Skeletal muscle tissue (tissue), 4 donors: ENCODE measurements around the gene RAB20. TPM values are rescaled to one million over a fixed set of nuclear protein-coding genes. Genes with fewer than 3 reads are reported as not detected.
A peak's percentile ranks its signal among the peaks of the same experiment; 100 is the strongest.

Source experiments
- H3K27ac ChIP-seq: one replicate; pipeline ENCODE4 v1.7.0; 2013; ENCODE audit warnings: mild to moderate bottlenecking, low read depth, low read length, inconsistent platforms
- H3K27me3 ChIP-seq, 3 donors: one replicate each; pipeline ENCODE4 v1.7.0; 2013; ENCODE audit warnings: low read length in 3 of 3; ENCODE audit not compliant: control insufficient read depth in 3 of 3, insufficient read depth in 3 of 3
- H3K36me3 ChIP-seq, 3 donors: one replicate each; pipeline ENCODE4 v1.7.0; 2013; ENCODE audit warnings: low read length in 3 of 3; ENCODE audit not compliant: control insufficient read depth in 3 of 3, insufficient read depth in 3 of 3
- H3K4me1 ChIP-seq, 3 donors: one replicate each; pipeline ENCODE4 v1.7.0; 2013; ENCODE audit warnings: low read length in 3 of 3, mild to moderate bottlenecking in 3 of 3; ENCODE audit not compliant: control insufficient read depth in 3 of 3, insufficient read depth in 3 of 3
- H3K4me3 ChIP-seq, 3 donors: one replicate each; pipeline ENCODE4 v1.7.0; 2013; ENCODE audit warnings: low read length in 3 of 3
- H3K9ac ChIP-seq, 3 donors: one replicate each; pipeline ENCODE4 v1.7.0; 2013; ENCODE audit warnings: low read length in 3 of 3, mild to moderate bottlenecking in 3 of 3, moderate library complexity in 2 of 3, low read depth in 1 of 3
- H3K9me3 ChIP-seq, 3 donors: one replicate each; pipeline ENCODE4 v1.7.0; 2013; ENCODE audit warnings: low read length in 3 of 3; ENCODE audit not compliant: control insufficient read depth in 3 of 3
- total RNA-seq: library from RNA; depleted of rRNA; stranded (reverse); fragments of >200 nt; gene quantifications from one replicate; pipeline ENCODE4 v1.2.3, GENCODE V29; 2014
- donor health status: Osteomylitis.

RAB20 gene
- total RNA-seq, 1 donor from 2014 or later: 7.3 TPM

GRCh38 chr13:110506396-110506795 is 55.1 kb downstream of the RAB20 start:
- peak overlapping the region in 1 of 3 donors; percentile 66 for H3K9ac ChIP-seq
- H3K9me3 ChIP-seq: no peaks in the 10 kb centered on the region
- H3K36me3 ChIP-seq: peaks cover 2 to 45% (median 32%) of the 10 kb centered on the region in 3 donors
- no peak overlapping the region for H3K4me3 ChIP-seq
- no peak overlapping the region for H3K27ac ChIP-seq
- peaks cover 18 to 40% (median 26%) of the 10 kb centered on the region in 3 donors for H3K4me1 ChIP-seq
- H3K27me3 ChIP-seq: no peaks in the 10 kb centered on the region

GRCh38 chr13:110505594-110505993 is 55.9 kb downstream of the RAB20 start:
- H3K4me1 ChIP-seq: peaks cover 18 to 39% (median 26%) of the 10 kb centered on the region in 3 donors
- no peaks in the 10 kb centered on the region for H3K27me3 ChIP-seq
- no peak overlapping the region for H3K9ac ChIP-seq
- peaks cover 2 to 48% (median 37%) of the 10 kb centered on the region in 3 donors for H3K36me3 ChIP-seq
- H3K27ac ChIP-seq: no peak overlapping the region
- H3K9me3 ChIP-seq: peaks cover 0 to 2% (median 0%) of the 10 kb centered on the region in 3 donors
- H3K4me3 ChIP-seq: no peak overlapping the region

- Histone ChIP-seq H3K9me3 (peaks cover 0 to 4% (median 0%) of the 10 kb centered on the region in 3 donors), H3K9ac (no peak overlapping the region), H3K27ac (no peak overlapping the region), H3K4me3 (no peak overlapping the region), H3K4me1 (peaks cover 11 to 28% (median 18%) of the 10 kb centered on the region in 3 donors), H3K27me3 (no peaks in the 10 kb centered on the region), H3K36me3 (peaks cover 0 to 38% (median 31%) of the 10 kb centered on the region in 3 donors)
These were observed 57.5 kb downstream of the RAB20 start for GRCh38 chr13:110503979-110504499.

DNA sequence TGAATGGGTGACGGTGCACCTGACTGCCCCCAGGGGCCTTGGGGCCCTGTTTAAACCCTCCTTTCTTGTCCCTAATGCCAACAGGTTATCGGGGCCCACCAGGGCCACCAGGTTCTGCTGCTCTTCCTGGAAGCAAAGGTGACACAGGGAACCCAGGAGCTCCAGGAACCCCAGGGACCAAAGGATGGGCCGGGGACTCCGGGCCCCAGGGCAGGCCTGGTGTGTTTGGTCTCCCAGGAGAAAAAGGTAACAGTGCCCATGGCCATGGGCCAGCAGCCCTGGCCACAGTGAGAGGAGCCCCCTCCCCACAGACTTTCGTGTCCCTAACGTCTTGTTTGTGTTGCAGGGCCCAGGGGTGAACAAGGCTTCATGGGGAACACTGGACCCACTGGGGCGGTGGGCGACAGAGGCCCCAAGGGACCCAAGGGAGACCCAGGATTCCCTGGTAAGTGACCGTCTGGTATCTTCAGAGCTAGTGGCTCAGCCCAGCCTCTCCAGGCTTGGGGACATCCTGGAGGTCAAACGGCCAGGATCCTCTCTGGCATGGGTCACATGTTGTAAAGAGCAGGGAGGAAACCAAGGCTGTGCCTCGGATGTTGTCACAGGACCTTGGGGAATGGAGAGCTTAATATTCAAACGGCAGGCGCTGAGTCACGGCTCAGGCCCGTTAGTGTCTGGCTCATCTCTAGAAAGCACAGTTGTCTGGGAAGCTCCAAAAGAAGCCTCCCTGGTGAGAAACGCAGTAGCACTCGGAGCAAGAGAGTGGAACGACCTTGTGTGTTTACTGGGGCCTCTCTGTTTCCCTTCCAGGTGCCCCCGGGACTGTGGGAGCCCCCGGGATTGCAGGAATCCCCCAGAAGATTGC is 58.3 kb downstream of the RAB20 start:
- peaks cover 0 to 40% (median 33%) of the 10 kb centered on the region in 3 donors for H3K36me3 ChIP-seq

GRCh38 chr13:110501188-110501587 is 60.3 kb downstream of the RAB20 start:
- peaks cover 0 to 4% (median 0%) of the 10 kb centered on the region in 3 donors for H3K9me3 ChIP-seq
- no peak overlapping the region for H3K27ac ChIP-seq
- H3K4me3 ChIP-seq: no peak overlapping the region
- H3K27me3 ChIP-seq: no peaks in the 10 kb centered on the region
- H3K4me1 ChIP-seq: peaks cover 4 to 19% (median 16%) of the 10 kb centered on the region in 3 donors
- H3K9ac ChIP-seq: no peak overlapping the region
- H3K36me3 ChIP-seq: peaks cover 5 to 43% (median 40%) of the 10 kb centered on the region in 3 donors

More for the DNA sequence above, 58.3 kb downstream of the RAB20 start:
- Histone ChIP-seq H3K4me1 (peaks cover 11 to 34% (median 24%) of the 10 kb centered on the region in 3 donors), H3K9ac (no peak overlapping the region), H3K9me3 (peaks cover 0 to 4% (median 0%) of the 10 kb centered on the region in 3 donors), H3K27ac (no peak overlapping the region), H3K27me3 (no peaks in the 10 kb centered on the region), H3K4me3 (no peak overlapping the region)

- Histone ChIP-seq H3K27me3 (no peaks in the 10 kb centered on the region), H3K4me3 (no peak overlapping the region), H3K9ac (no peak overlapping the region), H3K27ac (no peak overlapping the region), H3K4me1 (peaks cover 4 to 19% (median 16%) of the 10 kb centered on the region in 3 donors), H3K9me3 (peaks cover 0 to 4% (median 0%) of the 10 kb centered on the region in 3 donors), H3K36me3 (peaks cover 8 to 48% (median 44%) of the 10 kb centered on the region in 3 donors)
These were observed 61.2 kb downstream of the RAB20 start for GRCh38 chr13:110500341-110500740.

DNA sequence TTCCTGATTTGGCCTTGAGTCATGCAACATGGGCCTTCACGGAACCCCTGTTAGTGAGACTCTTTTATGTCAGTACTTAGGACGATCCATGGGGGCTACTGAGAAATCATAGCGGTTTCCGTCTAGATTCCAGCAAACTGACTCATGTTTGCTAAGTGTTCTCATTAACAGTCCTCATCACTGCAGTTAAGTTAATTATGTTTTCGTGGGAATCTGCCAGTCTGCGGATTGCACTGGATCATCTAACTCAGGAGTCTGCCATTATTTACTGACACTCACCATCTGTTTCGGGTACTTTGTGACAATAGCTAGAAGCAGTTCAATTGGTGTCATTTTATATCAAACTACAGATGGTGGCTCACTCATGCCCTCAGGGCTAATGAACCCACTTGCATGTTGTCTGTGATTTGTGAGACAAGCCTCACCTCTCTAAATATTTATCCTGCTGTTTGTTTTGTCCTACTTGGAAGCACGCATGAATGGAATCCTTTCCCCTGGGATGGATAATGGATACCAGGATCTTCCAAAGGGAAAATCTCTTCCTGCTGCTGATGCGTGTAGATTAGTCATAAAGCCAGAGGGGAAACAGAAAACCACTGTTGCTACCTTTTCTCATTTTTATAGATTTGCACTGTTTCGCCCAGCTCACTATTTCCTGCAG is 61.8 kb downstream of the RAB20 start:
- H3K9ac ChIP-seq: no peak overlapping the region
- H3K4me1 ChIP-seq: peaks cover 4 to 19% (median 16%) of the 10 kb centered on the region in 3 donors
- no peak overlapping the region for H3K4me3 ChIP-seq
- peaks cover 8 to 52% (median 48%) of the 10 kb centered on the region in 3 donors for H3K36me3 ChIP-seq
- no peak overlapping the region for H3K27ac ChIP-seq
- peaks cover 0 to 4% (median 0%) of the 10 kb centered on the region in 3 donors for H3K9me3 ChIP-seq
- H3K27me3 ChIP-seq: no peaks in the 10 kb centered on the region

DNA sequence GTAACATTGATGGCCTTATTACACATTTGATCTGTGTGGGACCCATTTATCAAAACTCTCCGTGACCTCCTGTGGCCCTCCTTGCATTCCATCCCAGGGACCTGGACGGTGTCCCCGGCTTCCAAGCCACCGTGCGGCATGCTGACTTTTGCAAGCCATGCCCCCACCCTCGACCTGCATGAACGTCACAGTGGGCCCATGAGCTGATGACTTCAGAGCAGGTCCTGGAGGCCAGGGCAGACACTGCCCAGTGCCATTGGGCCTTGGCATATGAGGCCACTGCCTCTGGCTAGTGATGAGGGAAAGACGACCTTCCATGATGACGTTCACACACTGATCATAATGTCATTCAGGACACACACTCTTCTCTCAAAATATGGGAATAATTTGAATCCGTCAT is 62.8 kb downstream of the RAB20 start:
- peaks cover 8 to 51% (median 43%) of the 10 kb centered on the region in 3 donors for H3K36me3 ChIP-seq
- peak overlapping the region; percentile 61 for H3K27ac ChIP-seq
- H3K27me3 ChIP-seq: no peaks in the 10 kb centered on the region
- peaks cover 0 to 4% (median 0%) of the 10 kb centered on the region in 3 donors for H3K9me3 ChIP-seq
- H3K4me1 ChIP-seq: peaks cover 4 to 18% (median 16%) of the 10 kb centered on the region in 3 donors
- H3K4me3 ChIP-seq: no peak overlapping the region
- no peak overlapping the region for H3K9ac ChIP-seq

DNA sequence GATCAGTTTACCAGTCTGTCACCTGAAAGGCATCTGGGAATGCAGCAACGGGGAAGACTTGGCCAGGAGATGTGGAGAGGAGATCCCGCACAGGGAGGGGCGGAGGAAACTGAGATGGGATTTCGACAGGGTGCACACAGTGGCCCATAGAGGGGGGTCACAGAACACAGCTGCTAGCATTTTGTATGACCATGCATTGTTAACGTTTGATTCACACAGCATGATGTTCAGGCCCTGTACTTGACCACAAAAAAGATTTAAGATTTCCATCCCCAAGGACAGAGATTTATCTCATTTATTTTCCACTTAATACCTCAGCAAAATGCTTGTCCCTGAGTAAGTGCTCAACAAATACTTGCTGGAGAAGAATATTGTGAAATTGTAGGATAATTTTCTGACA is 63.2 kb downstream of the RAB20 start:
- Histone ChIP-seq H3K36me3 (peaks cover 8 to 51% (median 43%) of the 10 kb centered on the region in 3 donors), H3K4me3 (peak overlapping the region in 1 of 3 donors; percentile 46), H3K27me3 (no peaks in the 10 kb centered on the region), H3K27ac (peak overlapping the region; percentile 61), H3K9me3 (peaks cover 0 to 4% (median 0%) of the 10 kb centered on the region in 3 donors), H3K4me1 (peaks cover 4 to 16% (median 15%) of the 10 kb centered on the region in 3 donors), H3K9ac (no peak overlapping the region)
